ENCODE measurements around the gene ST3GAL3.

Gene ST3GAL3, protein sequence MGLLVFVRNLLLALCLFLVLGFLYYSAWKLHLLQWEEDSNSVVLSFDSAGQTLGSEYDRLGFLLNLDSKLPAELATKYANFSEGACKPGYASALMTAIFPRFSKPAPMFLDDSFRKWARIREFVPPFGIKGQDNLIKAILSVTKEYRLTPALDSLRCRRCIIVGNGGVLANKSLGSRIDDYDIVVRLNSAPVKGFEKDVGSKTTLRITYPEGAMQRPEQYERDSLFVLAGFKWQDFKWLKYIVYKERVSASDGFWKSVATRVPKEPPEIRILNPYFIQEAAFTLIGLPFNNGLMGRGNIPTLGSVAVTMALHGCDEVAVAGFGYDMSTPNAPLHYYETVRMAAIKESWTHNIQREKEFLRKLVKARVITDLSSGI
- total RNA-seq = 5.4 reads per million, percentile 21 among the genes with 10 or more reads in this experiment

DNA sequence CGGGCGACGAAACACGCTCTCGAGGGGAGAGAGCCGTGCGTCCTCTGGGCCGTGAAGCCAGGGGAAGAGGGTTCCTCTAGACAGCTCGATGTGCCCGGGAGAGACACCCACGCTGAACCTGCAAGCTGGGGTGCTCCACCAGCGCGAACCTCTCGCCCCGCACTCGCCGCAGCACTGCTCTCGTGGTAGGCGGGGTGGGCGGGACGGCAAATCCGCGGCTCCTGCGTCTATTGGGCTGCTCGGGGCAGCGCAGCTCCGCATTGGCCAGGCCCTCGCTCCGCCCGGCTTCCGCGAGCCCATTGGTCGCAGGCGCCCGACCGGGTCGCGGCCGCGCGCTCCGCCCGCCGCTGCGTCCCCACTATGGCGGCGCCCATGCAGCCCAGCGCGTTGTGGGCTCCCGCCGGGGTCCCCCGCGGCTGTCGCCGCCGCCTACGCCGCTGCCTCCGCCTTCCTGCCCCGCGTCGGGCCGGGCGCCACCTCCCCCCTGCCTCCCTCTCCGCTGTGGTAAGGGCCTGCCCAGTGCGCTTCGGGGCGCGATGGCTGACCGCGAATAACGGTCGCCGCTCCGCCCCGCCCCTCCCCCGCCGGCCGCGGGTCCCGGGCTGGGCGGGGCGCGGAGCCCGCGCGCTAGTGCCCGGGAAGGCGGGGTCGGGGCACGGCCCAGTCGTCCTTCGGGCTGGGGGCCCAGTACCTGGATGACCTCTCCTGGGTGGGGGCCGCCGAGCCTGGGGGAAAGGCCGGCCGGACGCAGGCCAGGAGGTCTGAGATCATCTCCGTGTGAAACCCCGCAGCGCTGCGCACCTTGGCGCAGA is at the start of gene ST3GAL3:
Gene ST3GAL3, plus strand, starts transcription at position 347 of the 812 bp plus-strand sequence. CDS start 28,727 bp downstream, outside the sequence.
- peak; percentile 85 for DNase-seq

DNA sequence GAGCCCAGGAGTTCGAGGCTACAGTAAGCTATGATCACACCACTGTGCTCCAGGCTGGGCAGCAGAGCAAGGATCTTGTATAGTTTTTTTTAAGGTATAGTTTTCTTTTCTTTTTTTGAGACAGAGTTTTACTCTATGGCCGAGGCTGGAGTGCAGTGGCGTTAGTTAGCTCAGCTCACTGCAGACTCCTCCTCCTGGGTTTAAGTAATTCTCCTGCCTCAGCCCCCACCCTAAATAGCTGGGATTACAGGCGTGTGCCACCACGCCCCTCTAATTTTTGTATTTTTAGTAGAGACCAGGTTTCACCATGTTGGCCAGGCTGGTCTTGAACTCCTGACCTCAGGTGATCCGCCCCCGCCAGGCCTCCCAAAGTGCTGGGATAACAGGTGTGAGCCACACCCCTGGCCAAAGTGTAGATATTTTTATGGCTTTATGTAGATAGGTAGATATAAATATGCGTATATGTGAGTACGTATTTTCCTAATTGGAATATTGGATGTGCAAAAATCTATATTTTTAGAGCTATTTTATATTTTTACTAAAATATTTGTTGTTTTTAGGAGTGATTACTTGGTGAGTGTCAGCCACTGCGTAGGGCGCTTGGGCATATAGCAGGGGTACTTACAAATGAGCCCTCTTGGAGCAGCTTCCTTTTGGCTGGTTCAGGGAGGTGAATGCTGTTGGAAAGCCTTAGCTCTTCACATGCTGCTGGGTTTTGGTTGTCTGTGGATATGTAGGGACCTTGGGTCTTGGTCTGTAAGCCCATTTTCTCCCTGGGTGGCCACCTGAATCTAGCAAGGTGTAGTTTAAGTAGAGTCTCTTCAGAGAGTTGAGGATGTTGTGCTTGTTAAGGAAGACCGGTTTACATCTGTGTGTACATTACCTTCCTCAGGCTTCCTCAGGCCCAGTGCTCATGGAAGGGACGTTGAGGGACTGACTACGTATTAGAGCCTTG is 47.8 kb upstream of the ST3GAL3 start:
- DNase-seq = no peak

DNA sequence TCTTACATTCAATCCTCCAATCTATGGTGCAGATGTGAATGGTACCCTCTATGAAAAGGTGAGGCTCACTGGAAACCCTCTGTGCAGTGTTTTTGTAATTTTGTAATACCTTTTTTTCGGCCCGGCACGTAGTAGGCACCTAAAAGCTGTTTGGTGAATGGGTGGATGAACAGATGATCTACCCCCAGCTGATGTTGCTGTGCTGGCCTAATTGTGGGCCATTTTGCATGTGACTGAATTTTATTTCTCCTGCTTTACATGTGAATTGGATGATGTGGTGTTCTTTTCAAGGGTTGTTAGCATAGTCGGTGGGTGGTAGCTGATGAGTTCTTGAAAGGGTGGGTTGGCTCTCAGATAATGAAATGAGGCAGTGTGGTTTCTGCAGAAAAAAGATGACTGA is 47.0 kb upstream of the ST3GAL3 start:
- DNase-seq = no peak

GRCh38 chr1:43664369-43664768 is 43.0 kb upstream of the ST3GAL3 start:
- DNase-seq = no peak

GRCh38 chr1:43666608-43667007 is 40.7 kb upstream of the ST3GAL3 start:
- no peak for DNase-seq

DNA sequence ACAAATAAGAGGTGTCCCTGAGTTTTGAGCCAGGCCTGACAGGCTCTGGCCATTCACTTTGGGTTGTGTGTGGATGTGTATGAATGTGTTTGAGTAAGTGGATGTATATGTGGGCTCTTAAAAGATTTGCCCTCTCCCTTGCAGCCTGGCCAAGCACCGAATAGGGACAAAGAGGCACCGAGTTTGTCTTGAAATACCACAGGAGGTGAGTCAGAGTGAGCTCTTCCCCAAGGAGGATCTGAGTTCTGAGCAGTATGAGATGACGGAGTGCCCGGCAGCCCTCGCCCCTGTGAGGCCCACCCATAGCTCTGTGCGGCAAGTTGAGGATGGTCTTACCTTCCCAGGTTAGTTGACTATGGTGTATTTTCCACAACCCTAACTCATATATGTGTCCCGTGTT is 38.4 kb upstream of the ST3GAL3 start:
- no peak for DNase-seq

GRCh38 chr1:43669878-43670277 is 37.5 kb upstream of the ST3GAL3 start:
- no peak for DNase-seq

GRCh38 chr1:43671193-43671592 is 36.1 kb upstream of the ST3GAL3 start:
- no peak for DNase-seq

GRCh38 chr1:43671626-43672330 is 35.6 kb upstream of the ST3GAL3 start:
- DNase-seq = no peak

GRCh38 chr1:43673261-43673660 is 34.1 kb upstream of the ST3GAL3 start:
- DNase-seq = no peak

GRCh38 chr1:43678940-43679339 is 28.4 kb upstream of the ST3GAL3 start:
- DNase-seq = no peak

- DNase-seq = no peak
Observed at GRCh38 chr1:43683560-43683959, 23.8 kb upstream of the ST3GAL3 start.

GRCh38 chr1:43686801-43687200 is 20.5 kb upstream of the ST3GAL3 start:
- no peak for DNase-seq

GRCh38 chr1:43687301-43688108 is 19.8 kb upstream of the ST3GAL3 start:
- DNase-seq = no peak

GRCh38 chr1:43688109-43688387 is 19.3 kb upstream of the ST3GAL3 start:
- DNase-seq = no peak

GRCh38 chr1:43688594-43689000 is 18.7 kb upstream of the ST3GAL3 start:
- DNase-seq = no peak

- no peak for DNase-seq
Observed at GRCh38 chr1:43689289-43689688, 18.0 kb upstream of the ST3GAL3 start.

GRCh38 chr1:43691871-43692815 is 15.2 kb upstream of the ST3GAL3 start:
- no peak for DNase-seq

GRCh38 chr1:43693371-43693770 is 14.0 kb upstream of the ST3GAL3 start:
- no peak for DNase-seq

- DNase-seq = no peak
Observed at GRCh38 chr1:43699281-43699680, 8.1 kb upstream of the ST3GAL3 start.
